Measurements from ENCODE around the gene GTPBP4.

DNA sequence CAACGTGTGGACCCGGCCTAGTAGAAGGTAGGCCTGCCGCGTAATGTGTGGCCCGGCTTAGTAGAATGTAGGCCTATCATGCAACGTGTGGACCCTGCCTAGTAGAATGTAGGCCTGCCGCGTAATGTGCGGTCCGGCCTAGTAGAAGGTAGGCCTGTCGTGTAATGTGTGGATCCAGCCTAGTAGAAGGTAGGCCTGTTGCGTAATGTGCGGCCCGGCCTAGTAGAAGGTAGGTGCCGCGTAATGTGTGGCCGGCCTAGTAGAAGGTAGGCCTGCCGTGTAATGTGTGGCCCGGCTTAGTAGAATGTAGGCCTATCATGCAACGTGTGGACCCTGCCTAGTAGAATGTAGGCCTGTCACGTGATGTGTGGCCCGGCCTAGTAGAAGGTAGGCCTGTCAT is 11.9 kb upstream of the GTPBP4 start:
- TF ChIP-seq, protein P1, sequence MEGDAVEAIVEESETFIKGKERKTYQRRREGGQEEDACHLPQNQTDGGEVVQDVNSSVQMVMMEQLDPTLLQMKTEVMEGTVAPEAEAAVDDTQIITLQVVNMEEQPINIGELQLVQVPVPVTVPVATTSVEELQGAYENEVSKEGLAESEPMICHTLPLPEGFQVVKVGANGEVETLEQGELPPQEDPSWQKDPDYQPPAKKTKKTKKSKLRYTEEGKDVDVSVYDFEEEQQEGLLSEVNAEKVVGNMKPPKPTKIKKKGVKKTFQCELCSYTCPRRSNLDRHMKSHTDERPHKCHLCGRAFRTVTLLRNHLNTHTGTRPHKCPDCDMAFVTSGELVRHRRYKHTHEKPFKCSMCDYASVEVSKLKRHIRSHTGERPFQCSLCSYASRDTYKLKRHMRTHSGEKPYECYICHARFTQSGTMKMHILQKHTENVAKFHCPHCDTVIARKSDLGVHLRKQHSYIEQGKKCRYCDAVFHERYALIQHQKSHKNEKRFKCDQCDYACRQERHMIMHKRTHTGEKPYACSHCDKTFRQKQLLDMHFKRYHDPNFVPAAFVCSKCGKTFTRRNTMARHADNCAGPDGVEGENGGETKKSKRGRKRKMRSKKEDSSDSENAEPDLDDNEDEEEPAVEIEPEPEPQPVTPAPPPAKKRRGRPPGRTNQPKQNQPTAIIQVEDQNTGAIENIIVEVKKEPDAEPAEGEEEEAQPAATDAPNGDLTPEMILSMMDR (IDR thresholded peaks at IDR 0.05 in 2 of 3, conservative IDR thresholded peaks at IDR 0.05 in 1 of 3; ENCODE audit: borderline replicate concordance in 1 of 3, insufficient read depth in 1 of 3, low read depth in 2 of 3, low read length in 2 of 3): no peak
- TF ChIP-seq SRF (IDR thresholded peaks at IDR 0.05; ENCODE audit: low read depth) (no peak), EGR1 (IDR thresholded peaks at IDR 0.05; ENCODE audit: low read depth) (no peak), EZH2phosphoT487 (IDR thresholded peaks at IDR 0.05; ENCODE audit: borderline replicate concordance) (no peak)
- TF ChIP-seq, protein P2, sequence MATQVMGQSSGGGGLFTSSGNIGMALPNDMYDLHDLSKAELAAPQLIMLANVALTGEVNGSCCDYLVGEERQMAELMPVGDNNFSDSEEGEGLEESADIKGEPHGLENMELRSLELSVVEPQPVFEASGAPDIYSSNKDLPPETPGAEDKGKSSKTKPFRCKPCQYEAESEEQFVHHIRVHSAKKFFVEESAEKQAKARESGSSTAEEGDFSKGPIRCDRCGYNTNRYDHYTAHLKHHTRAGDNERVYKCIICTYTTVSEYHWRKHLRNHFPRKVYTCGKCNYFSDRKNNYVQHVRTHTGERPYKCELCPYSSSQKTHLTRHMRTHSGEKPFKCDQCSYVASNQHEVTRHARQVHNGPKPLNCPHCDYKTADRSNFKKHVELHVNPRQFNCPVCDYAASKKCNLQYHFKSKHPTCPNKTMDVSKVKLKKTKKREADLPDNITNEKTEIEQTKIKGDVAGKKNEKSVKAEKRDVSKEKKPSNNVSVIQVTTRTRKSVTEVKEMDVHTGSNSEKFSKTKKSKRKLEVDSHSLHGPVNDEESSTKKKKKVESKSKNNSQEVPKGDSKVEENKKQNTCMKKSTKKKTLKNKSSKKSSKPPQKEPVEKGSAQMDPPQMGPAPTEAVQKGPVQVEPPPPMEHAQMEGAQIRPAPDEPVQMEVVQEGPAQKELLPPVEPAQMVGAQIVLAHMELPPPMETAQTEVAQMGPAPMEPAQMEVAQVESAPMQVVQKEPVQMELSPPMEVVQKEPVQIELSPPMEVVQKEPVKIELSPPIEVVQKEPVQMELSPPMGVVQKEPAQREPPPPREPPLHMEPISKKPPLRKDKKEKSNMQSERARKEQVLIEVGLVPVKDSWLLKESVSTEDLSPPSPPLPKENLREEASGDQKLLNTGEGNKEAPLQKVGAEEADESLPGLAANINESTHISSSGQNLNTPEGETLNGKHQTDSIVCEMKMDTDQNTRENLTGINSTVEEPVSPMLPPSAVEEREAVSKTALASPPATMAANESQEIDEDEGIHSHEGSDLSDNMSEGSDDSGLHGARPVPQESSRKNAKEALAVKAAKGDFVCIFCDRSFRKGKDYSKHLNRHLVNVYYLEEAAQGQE (IDR thresholded peaks at IDR 0.05; ENCODE audit: low read depth): no peak
